Esophagus squamous epithelium (tissue), 5 donors: ENCODE measurements around the gene ITPR2. TPM values are rescaled to one million over a fixed set of nuclear protein-coding genes. Genes with fewer than 3 reads are reported as not detected.
A peak's percentile ranks its signal among the peaks of the same experiment; 100 is the strongest.

Source experiments
- DNase-seq: peaks from one replicate; lab custom pipeline; 2025; lab: John Stamatoyannopoulos, UW
- H3K27ac ChIP-seq, 4 donors: fragments of 200-600 bp; sonication (generic); one replicate each; pipeline ENCODE4 v1.5.1; 2016 to 2019; ENCODE audit warnings: mild to moderate bottlenecking in 1 of 4
- H3K27me3 ChIP-seq, 4 donors: fragments of 200-600 bp; sonication (generic); 1 replicate in 3 of 4; 2 replicates in 1 of 4; pipeline versions ENCODE4 v1.5.1 to v1.6.0; 2017 to 2021; ENCODE audit warnings: antibody characterized with exemption in 1 of 4
- H3K36me3 ChIP-seq, 3 donors: fragments of 200-600 bp; sonication (generic); one replicate each; pipeline ENCODE4 v1.5.1; 2016 to 2019
- H3K4me1 ChIP-seq, 3 donors: fragments of 200-600 bp; sonication (generic); one replicate each; pipeline ENCODE4 v1.5.1; 2017 to 2019
- H3K4me3 ChIP-seq, 4 donors: fragments of 200-600 bp; sonication (generic); 1 replicate in 3 of 4; 2 replicates in 1 of 4; pipeline ENCODE4 v1.5.1; 2016 to 2019; ENCODE audit warnings: mild to moderate bottlenecking in 2 of 4, moderate library complexity in 1 of 4
- H3K9me3 ChIP-seq, 3 donors: fragments of 200-600 bp; sonication (generic); one replicate each; pipeline ENCODE4 v1.5.1; 2016 to 2019
- CTCF ChIP-seq, 6 experiments: fragments of 450-650 bp in 4 of 6; fragments of 200-600 bp in 2 of 6; sonication (generic) in 2 of 6; IDR thresholded peaks; one replicate each; pipeline ENCODE4 v1.5.1; 2016 to 2019; ENCODE audit warnings: antibody characterized with exemption in 6 of 6, mild to moderate bottlenecking in 4 of 6, moderate library complexity in 4 of 6
- POLR2A ChIP-seq, 4 donors: fragments of 450-650 bp; IDR thresholded peaks; one replicate each; pipeline ENCODE4 v1.6.1; 2017; ENCODE audit warnings: antibody characterized with exemption in 4 of 4, mild to moderate bottlenecking in 4 of 4, moderate library complexity in 3 of 4
- WGBS, 2 donors: methylation state at CpG; one replicate each; pipeline ENCODE4 v1.1.5; 2018; 5-methylcytosine and 5-hydroxymethylcytosine counted together
- intact Hi-C: fragments of 100-400 bp; cut with DNase I; formaldehyde crosslinking; loops from one replicate; pipeline ENCODE4 v1.15.0; 2022
- total RNA-seq, 4 donors: library from RNA; depleted of rRNA; stranded (reverse); fragments of >200 nt; gene quantifications; one replicate each; pipeline ENCODE4 v1.1.0, GENCODE V29; 2016
- donor health status: DM: yes; HTN: yes; CAD: no.

The ITPR2 gene
- total RNA-seq, 4 donors from 2014 or later: 30.7 to 49.3 (median 37.6) TPM

GRCh38 chr12:26736563-26737486, 96.2 kb downstream of the ITPR2 start:
- Histone ChIP-seq H3K4me1 (peaks cover 10 to 73% (median 16%) of the 10 kb centered on the region in 3 donors), H3K9me3 (peaks cover 0 to 6% (median 0%) of the 10 kb centered on the region in 3 donors), H3K4me3 (peak overlapping the region in 2 of 4 donors; percentile 4 to 16), H3K27me3 (no peaks in the 10 kb centered on the region), H3K36me3 (no peaks in the 10 kb centered on the region), H3K27ac (peak overlapping the region; percentile 57 to 67 (median 64))
- whole genome bisulfite sequencing, 2 donors: 43 to 46% methylated on average over 13 to 16 of the region's 16 CpGs
- no peak for TF ChIP-seq POLR2A (IDR thresholded peaks at IDR 0.05)
- TF ChIP-seq CTCF (IDR thresholded peaks at IDR 0.05): no peak
- intact Hi-C loops: no loop called here
- no peak for DNase-seq

- Histone ChIP-seq H3K4me1 (peaks cover 0 to 66% (median 5%) of the 10 kb centered on the region in 3 donors), H3K27ac (no peak overlapping the region), H3K9me3 (peaks cover 0 to 6% (median 0%) of the 10 kb centered on the region in 3 donors), H3K4me3 (no peak overlapping the region), H3K27me3 (no peaks in the 10 kb centered on the region), H3K36me3 (no peaks in the 10 kb centered on the region)
- intact Hi-C loops: no loop called here
- TF ChIP-seq CTCF (IDR thresholded peaks at IDR 0.05): no peak
- no peak for TF ChIP-seq POLR2A (IDR thresholded peaks at IDR 0.05)
- WGBS, 2 donors: 43 to 67% methylated on average over 1 of the region's 1 CpG
- no peak for DNase-seq
Measured at GRCh38 chr12:26735249-26735639, 97.8 kb downstream of the ITPR2 start.

- TF ChIP-seq CTCF (IDR thresholded peaks at IDR 0.05) (no peak), POLR2A (IDR thresholded peaks at IDR 0.05) (no peak)
- intact Hi-C loops: no loop called here
Measured at GRCh38 chr12:26734510-26735248, 98.3 kb downstream of the ITPR2 start.

GRCh38 chr12:26732005-26732908, 100.7 kb downstream of the ITPR2 start:
- H3K4me1 ChIP-seq: peaks cover 8 to 83% (median 16%) of the 10 kb centered on the region in 3 donors
- intact Hi-C loops: no loop called here
- no peak for DNase-seq
- no peak overlapping the region for H3K4me3 ChIP-seq
- no peak for TF ChIP-seq POLR2A (IDR thresholded peaks at IDR 0.05)
- TF ChIP-seq CTCF (IDR thresholded peaks at IDR 0.05): no peak
- H3K36me3 ChIP-seq: no peaks in the 10 kb centered on the region
- H3K27ac ChIP-seq: no peak overlapping the region
- no peaks in the 10 kb centered on the region for H3K27me3 ChIP-seq
- WGBS, 2 donors: 74 to 82% methylated on average over 6 of the region's 6 CpGs
- no peaks in the 10 kb centered on the region for H3K9me3 ChIP-seq

More at GRCh38 chr12:26734510-26735248, 98.3 kb downstream of the ITPR2 start:
- no peak for DNase-seq
- Histone ChIP-seq H3K27ac (peak overlapping the region in 2 of 4 donors; percentile 18 to 33), H3K36me3 (no peaks in the 10 kb centered on the region), H3K9me3 (peaks cover 0 to 6% (median 0%) of the 10 kb centered on the region in 3 donors), H3K4me1 (peaks cover 0 to 68% (median 5%) of the 10 kb centered on the region in 3 donors), H3K27me3 (no peaks in the 10 kb centered on the region), H3K4me3 (no peak overlapping the region)
- WGBS, 2 donors: 77 to 83% methylated on average over 7 to 8 of the region's 8 CpGs
